Psoas muscle (tissue), 8 donors: ENCODE data around the gene SRRM4. TPM values are rescaled to one million over a fixed set of nuclear protein-coding genes. Genes with fewer than 3 reads are reported as not detected.

ENCODE experiments used
- ATAC-seq, 4 donors: fragments of 200-7000 bp; cut with Tn5 transposase; one replicate each; pipeline ENCODE4 v1.9.1; 2020; ENCODE audit warnings: moderate library complexity in 3 of 4, mild to moderate bottlenecking in 2 of 4
- DNase-seq, 2 donors: peaks; one replicate each; pipeline ENCODE4 v3.0.0-alpha.2; 2020
- H3K27ac ChIP-seq: fragments of 200-600 bp; one replicate; pipeline ENCODE4 v1.8.0; 2022
- H3K27me3 ChIP-seq, 3 donors: fragments of 200-600 bp in 1 of 3; one replicate each; pipeline versions ENCODE4 v1.6.1 to v1.8.0; 2013 to 2022; ENCODE audit warnings: low read length in 2 of 3, mild to moderate bottlenecking in 2 of 3, moderate library complexity in 1 of 3; ENCODE audit not compliant: insufficient read depth in 3 of 3
- H3K36me3 ChIP-seq, 2 donors: fragments of 200-600 bp in 1 of 2; one replicate each; pipeline versions ENCODE4 v1.6.1 to v1.8.0; 2013 to 2022; ENCODE audit warnings: low read depth in 1 of 2, mild to moderate bottlenecking in 1 of 2, moderate library complexity in 1 of 2; ENCODE audit not compliant: insufficient read depth in 1 of 2
- H3K4me1 ChIP-seq: fragments of 200-600 bp; one replicate; pipeline ENCODE4 v1.8.0; 2022
- H3K4me3 ChIP-seq: fragments of 200-600 bp; one replicate; pipeline ENCODE4 v1.8.0; 2022; ENCODE audit warnings: mild to moderate bottlenecking
- H3K9me3 ChIP-seq: fragments of 200-600 bp; one replicate; pipeline ENCODE4 v1.8.0; 2022
- WGBS, 3 donors: extraction: QIAGEN DNeasy Blood & Tissue Kit; methylation state at CpG; one replicate each; pipeline versions ENCODE4 v1.1.6 to v1.1.7; 2013; 5-methylcytosine and 5-hydroxymethylcytosine counted together
- intact Hi-C, 2 donors: fragments of 100-400 bp; cut with DNase I; formaldehyde crosslinking; loops; one replicate each; pipeline versions ENCODE4 v1.11.0 to v1.14.2; 2022
- polyA plus RNA-seq, 3 donors: library from polyadenylated mRNA; stranded (reverse); fragments of 200-250 nt; gene quantifications; one replicate each; pipeline ENCODE4 v1.2.3, GENCODE V29; 2013
- total RNA-seq, 4 donors: library from RNA; stranded (reverse); fragmentation: NEBNext Ultra II Directional in 2 of 4; extraction: Animal tissue kit (Norgen Biotek cat#: 25700) in 2 of 4; gene quantifications; one replicate each; pipeline versions ENCODE4 v1.2.1 to v1.2.4, GENCODE V29; 2021 to 2023
- TF ChIP-seq, protein P1 (sequence below): fragments of 200-600 bp; IDR thresholded peaks from one replicate; pipeline ENCODE4 v1.8.0; 2022; ENCODE audit warnings: antibody characterized with exemption
- donor health status: healthy with polysubstance abuse.
- donor health status: DM: no; HTN: no; CAD: no; lungs with moderate emphysema.
- donor health status: Bipolar disorder and iron deficiency.
- donor health status: healthy.
- donor health status: DM: yes; HTN: yes; CAD: no.
- donor health status: DM: no; HTN: no; CAD: no.
- donor health status: DM: no; HTN: no; CAD: no.
- donor health status: DM: yes; HTN: yes; CAD: no.

Gene SRRM4
- total and polyA plus RNA-seq, 7 donors: 0.01 to 0.19 (median 0.09) TPM

DNA sequence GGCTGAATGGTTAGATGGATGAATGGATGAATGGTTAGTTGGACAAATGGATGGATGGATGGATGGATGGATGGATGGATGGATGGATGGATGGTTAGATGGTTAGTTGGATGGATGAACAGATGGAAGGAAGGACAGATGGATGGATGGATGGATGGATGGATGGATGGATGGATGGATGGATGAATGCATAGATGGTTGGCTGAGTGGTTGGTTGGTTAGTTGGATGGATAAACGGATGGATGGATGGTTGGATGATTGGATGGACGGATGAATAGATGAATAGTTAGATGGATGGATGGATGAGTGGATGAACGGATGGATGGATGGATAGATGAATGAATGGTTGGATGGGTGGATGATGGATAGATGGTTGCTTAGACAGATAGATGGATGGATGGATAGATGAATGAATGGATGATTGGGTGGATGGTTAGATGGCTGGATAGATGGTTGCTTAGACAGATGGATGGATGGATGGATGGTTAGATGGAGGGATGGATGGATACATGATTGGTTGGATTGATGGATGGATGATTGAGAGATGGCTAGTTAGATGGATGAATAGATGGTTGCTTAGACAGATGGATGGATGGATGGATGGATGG is 148.6 kb downstream of the SRRM4 start:
- no peaks in the 10 kb centered on the region for H3K36me3 ChIP-seq
- H3K9me3 ChIP-seq: no peaks in the 10 kb centered on the region
- TF ChIP-seq, protein P1, sequence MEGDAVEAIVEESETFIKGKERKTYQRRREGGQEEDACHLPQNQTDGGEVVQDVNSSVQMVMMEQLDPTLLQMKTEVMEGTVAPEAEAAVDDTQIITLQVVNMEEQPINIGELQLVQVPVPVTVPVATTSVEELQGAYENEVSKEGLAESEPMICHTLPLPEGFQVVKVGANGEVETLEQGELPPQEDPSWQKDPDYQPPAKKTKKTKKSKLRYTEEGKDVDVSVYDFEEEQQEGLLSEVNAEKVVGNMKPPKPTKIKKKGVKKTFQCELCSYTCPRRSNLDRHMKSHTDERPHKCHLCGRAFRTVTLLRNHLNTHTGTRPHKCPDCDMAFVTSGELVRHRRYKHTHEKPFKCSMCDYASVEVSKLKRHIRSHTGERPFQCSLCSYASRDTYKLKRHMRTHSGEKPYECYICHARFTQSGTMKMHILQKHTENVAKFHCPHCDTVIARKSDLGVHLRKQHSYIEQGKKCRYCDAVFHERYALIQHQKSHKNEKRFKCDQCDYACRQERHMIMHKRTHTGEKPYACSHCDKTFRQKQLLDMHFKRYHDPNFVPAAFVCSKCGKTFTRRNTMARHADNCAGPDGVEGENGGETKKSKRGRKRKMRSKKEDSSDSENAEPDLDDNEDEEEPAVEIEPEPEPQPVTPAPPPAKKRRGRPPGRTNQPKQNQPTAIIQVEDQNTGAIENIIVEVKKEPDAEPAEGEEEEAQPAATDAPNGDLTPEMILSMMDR: no peak
- ATAC-seq (no peak), DNase-seq (no peak)
- intact Hi-C loops: no loop called here
- no peaks in the 10 kb centered on the region for H3K27me3 ChIP-seq
- no peaks in the 10 kb centered on the region for H3K4me1 ChIP-seq
- H3K27ac ChIP-seq: no peak overlapping the region
- H3K4me3 ChIP-seq: no peak overlapping the region
- WGBS, 3 donors: 81 to 86% (median 82%) methylated on average over 3 of the region's 3 CpGs

DNA sequence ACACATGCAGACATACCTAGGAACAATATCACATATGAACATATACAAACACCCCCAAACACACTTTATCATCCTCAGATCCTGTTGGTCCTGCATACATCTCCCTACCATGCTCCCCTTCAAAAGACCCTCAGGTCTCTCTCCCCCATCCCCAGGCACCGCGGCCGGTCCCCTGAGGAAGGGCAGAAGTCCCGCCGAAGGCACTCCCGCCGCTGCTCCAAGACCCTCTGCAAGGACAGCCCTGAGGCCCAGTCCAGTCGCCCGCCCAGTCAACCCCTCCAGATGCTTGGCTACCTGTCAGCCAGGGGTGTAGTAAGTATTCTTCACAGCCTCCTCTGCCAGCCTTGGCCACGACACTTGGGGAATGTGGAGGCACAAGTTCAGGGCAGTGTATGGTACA is 149.2 kb downstream of the SRRM4 start:
- Histone ChIP-seq H3K4me3 (no peak overlapping the region), H3K27me3 (no peaks in the 10 kb centered on the region), H3K36me3 (no peaks in the 10 kb centered on the region), H3K4me1 (no peaks in the 10 kb centered on the region), H3K27ac (no peak overlapping the region), H3K9me3 (no peaks in the 10 kb centered on the region)
- WGBS, 3 donors: 92 to 94% (median 94%) methylated on average over 10 of the region's 10 CpGs
- TF ChIP-seq, protein P1: no peak
- ATAC-seq: no peak
- no peak for DNase-seq
- intact Hi-C loops: no loop called here

DNA sequence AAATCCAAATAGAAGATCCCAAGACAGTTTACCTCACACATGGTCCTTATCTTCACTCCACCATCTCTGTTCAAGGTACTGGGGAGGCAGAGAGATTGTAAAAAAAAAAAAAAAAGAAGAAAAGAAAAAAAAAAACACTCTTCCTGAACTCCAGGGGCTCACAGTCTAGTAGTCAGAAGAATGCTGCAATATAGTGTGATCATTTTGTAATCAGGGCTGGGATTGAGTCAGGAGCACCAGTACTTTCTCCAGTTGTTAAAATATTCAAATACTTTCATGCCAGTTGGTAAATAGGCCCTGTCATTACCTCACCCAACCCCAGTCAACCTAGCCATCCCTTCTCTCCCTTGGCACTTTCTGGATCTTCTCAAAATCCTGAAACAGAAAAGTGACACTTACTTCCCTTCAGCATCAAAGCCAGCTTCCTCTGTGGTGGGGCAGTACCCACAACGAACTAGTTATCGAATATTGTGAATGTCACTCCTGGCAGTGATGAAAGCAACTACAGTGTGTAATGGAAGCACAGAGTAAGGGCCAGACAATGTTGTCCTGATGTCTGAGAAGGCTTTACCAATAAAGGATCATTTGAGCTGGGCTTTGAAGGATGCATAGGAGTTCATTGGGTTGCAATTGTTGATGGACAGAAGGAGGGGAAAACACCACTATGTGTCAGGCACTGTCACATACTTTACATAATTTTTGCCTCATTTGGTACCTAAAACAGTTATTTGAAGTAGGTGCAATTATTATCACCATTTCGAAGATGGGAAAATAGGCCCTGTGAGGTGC is 153.1 kb downstream of the SRRM4 start:
- TF ChIP-seq, protein P1: no peak
- intact Hi-C loops: no loop called here
- ATAC-seq: no peak
- no peaks in the 10 kb centered on the region for H3K27me3 ChIP-seq
- no peaks in the 10 kb centered on the region for H3K36me3 ChIP-seq
- H3K27ac ChIP-seq: no peak overlapping the region
- no peak overlapping the region for H3K4me3 ChIP-seq
- DNase-seq: no peak
- no peaks in the 10 kb centered on the region for H3K9me3 ChIP-seq
- H3K4me1 ChIP-seq: no peaks in the 10 kb centered on the region
- WGBS, 3 donors: 67 to 96% (median 89%) methylated on average over 3 of the region's 3 CpGs

DNA sequence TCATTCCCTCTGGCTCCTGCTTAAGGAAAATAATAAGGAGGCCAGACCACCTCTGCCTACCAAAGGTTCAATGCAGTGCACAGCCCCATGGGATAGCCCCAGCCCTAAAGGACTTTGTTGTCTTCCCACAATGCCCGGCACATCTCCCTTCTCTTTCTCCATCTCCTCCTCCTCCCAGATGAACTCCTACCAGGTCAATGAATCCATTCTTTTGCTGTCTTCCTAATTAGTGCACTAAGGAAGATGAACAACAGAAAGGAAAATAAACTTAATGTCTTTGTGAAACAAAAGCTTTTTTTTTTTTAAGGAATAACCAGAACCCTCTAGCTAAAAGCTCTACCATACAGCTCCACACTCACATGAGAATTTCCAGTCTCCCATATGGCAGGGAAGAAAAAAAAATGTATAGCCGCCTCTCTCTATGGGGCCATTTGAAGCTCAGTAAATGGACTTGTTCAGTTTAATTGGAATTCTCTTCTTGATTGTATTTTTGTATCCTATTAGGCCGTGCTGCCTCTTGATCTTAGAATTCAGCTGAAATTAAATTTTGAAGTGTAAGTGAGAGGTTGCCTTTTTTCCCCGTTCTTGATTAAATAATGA is 155.6 kb downstream of the SRRM4 start:
- H3K4me1 ChIP-seq: peaks cover 4% of the 10 kb centered on the region
- H3K4me3 ChIP-seq: no peak overlapping the region
- ATAC-seq: no peak
- WGBS, 3 donors: 75 to 78% (median 78%) methylated on average over 4 of the region's 4 CpGs
- TF ChIP-seq, protein P1: no peak
- no peaks in the 10 kb centered on the region for H3K27me3 ChIP-seq
- no peak for DNase-seq
- H3K36me3 ChIP-seq: no peaks in the 10 kb centered on the region
- intact Hi-C loops: no loop called here
- no peaks in the 10 kb centered on the region for H3K9me3 ChIP-seq
- H3K27ac ChIP-seq: no peak overlapping the region
